Activated CD4-positive, alpha-beta T cell treated with anti-CD3 and anti-CD28 coated beads, Interleukin-2, amount 50 U/mL, for 24 hours (primary cell): ENCODE results near the gene ST6GALNAC5.

Experiments used
- DNase-seq, 2 donors: peaks; one replicate each; pipeline ENCODE4 v3.0.0-alpha.2; 2020; ENCODE audit warnings: low read depth in 1 of 2, low spot score in 1 of 2

ST6GALNAC5 gene

GRCh38 chr1:77096496-77097255 is 229.4 kb downstream of the ST6GALNAC5 start:
- no peak for DNase-seq

GRCh38 chr1:77100875-77101274 is 233.6 kb downstream of the ST6GALNAC5 start:
- no peak for DNase-seq

GRCh38 chr1:77103486-77103885 is 236.2 kb downstream of the ST6GALNAC5 start:
- DNase-seq = no peak

- no peak for DNase-seq
These were observed 237.4 kb downstream of the ST6GALNAC5 start for GRCh38 chr1:77104672-77105071.
